H1 (cell line): ENCODE results near the gene ANKRD12. TPM values are rescaled to one million over a fixed set of nuclear protein-coding genes. Genes with fewer than 3 reads are reported as not detected.
A peak's percentile ranks its signal among the peaks of the same experiment; 100 is the strongest.

ENCODE experiments used
- CTCF ChIA-PET: fragments of 300-600 bp; sonication (Branson Sonifier 250); formaldehyde crosslinking; loops from one replicate; lab custom pipeline; 2021; ENCODE audit not compliant: partially characterized antibody; lab: Charles Lee
- POLR2A ChIA-PET: fragments of 300-600 bp; sonication (Branson Sonifier 250); formaldehyde crosslinking; loops from one replicate; lab custom pipeline; 2021; ENCODE audit warnings: inconsistent platforms; ENCODE audit not compliant: partially characterized antibody; lab: Charles Lee
- DNase-seq, 2 experiments: peaks; one replicate each; pipeline versions ENCODE4 v3.0.0 to v3.0.0-alpha.2; 2010 to 2022; ENCODE audit warnings: low spot score in 2 of 2, low read depth in 1 of 2, mixed read lengths in 1 of 2
- FAIRE-seq: peaks from 2 replicates; lab custom pipeline; 2011; peaks lifted over from hg19 to GRCh38; lab: Jason Lieb, UNC
- H2AFZ ChIP-seq: 2 replicates; pipeline ENCODE4 v1.8.1; 2012; ENCODE audit warnings: low read length, inconsistent platforms
- H2AK5ac ChIP-seq: 2 replicates; pipeline ENCODE4 v1.6.1; 2013; ENCODE audit warnings: low read depth, low read length
- H2BK120ac ChIP-seq: replicated peaks from 2 replicates; pipeline ENCODE3; 2013; ENCODE audit warnings: low read depth, low read length, inconsistent platforms
- H2BK12ac ChIP-seq: 2 replicates; pipeline ENCODE4 v1.6.1; 2013; ENCODE audit warnings: low read depth, low read length
- H2BK15ac ChIP-seq: 2 replicates; pipeline ENCODE4 v1.6.1; 2013; ENCODE audit warnings: low read length
- H2BK20ac ChIP-seq: 2 replicates; pipeline ENCODE4 v1.6.1; 2013; ENCODE audit warnings: low read length
- H2BK5ac ChIP-seq: 2 replicates; pipeline ENCODE4 v1.6.1; 2013; ENCODE audit warnings: low read depth, low read length
- H3K14ac ChIP-seq: 2 replicates; pipeline ENCODE4 v1.6.1; 2013; ENCODE audit warnings: inconsistent platforms; ENCODE audit not compliant: insufficient read length
- H3K18ac ChIP-seq: 2 replicates; pipeline ENCODE4 v1.6.1; 2013; ENCODE audit warnings: low read length; ENCODE audit errors: extremely low read depth
- H3K23ac ChIP-seq: 2 replicates; pipeline ENCODE4 v1.6.1; 2013; ENCODE audit warnings: inconsistent platforms; ENCODE audit not compliant: insufficient read length
- H3K23me2 ChIP-seq: 2 replicates; pipeline ENCODE4 v1.6.1; 2013; ENCODE audit warnings: low read depth, low read length
- H3K27ac ChIP-seq: 2 replicates; pipeline ENCODE4 v1.6.1; 2011; ENCODE audit warnings: low read depth, low read length, inconsistent platforms
- H3K27me3 ChIP-seq, 4 experiments: replicated peaks in 1 of 4; 1 replicate in 1 of 4; 2 replicates in 3 of 4; pipeline versions ENCODE4 v1.6.1 to v1.8.1; 2011 to 2013; ENCODE audit warnings: low read length in 3 of 4, mild to moderate bottlenecking in 3 of 4, inconsistent platforms in 2 of 4, mixed read lengths in 2 of 4, moderate library complexity in 1 of 4; ENCODE audit not compliant: control insufficient read depth in 3 of 4, insufficient read depth in 3 of 4; ENCODE audit errors: extremely low read depth in 1 of 4
- H3K36me3 ChIP-seq, 4 experiments: 2 replicates each; pipeline versions ENCODE4 v1.6.1 to v1.8.1; 2011 to 2013; ENCODE audit warnings: mild to moderate bottlenecking in 4 of 4, low read length in 3 of 4, moderate library complexity in 2 of 4, control low read depth in 1 of 4, inconsistent platforms in 1 of 4; ENCODE audit not compliant: insufficient read depth in 4 of 4, control insufficient read depth in 2 of 4
- H3K4ac ChIP-seq: replicated peaks from 2 replicates; pipeline ENCODE3; 2013; ENCODE audit warnings: low read length, low read depth, mixed read lengths, inconsistent platforms; ENCODE audit not compliant: insufficient read length
- H3K4me1 ChIP-seq, 4 experiments: replicated peaks in 1 of 4; 1 replicate in 1 of 4; 2 replicates in 3 of 4; pipeline versions ENCODE4 v1.6.1 to v1.8.1; 2011 to 2013; ENCODE audit warnings: low read length in 3 of 4, inconsistent platforms in 2 of 4, mixed read lengths in 1 of 4; ENCODE audit not compliant: insufficient read depth in 4 of 4, control insufficient read depth in 3 of 4
- H3K4me2 ChIP-seq, 2 experiments: 2 replicates each; pipeline versions ENCODE4 v1.6.1 to v1.8.1; 2011 to 2013; ENCODE audit warnings: low read depth in 2 of 2, low read length in 2 of 2, control low read depth in 1 of 2, inconsistent platforms in 1 of 2, mild to moderate bottlenecking in 1 of 2; ENCODE audit not compliant: insufficient read depth in 1 of 2
- H3K4me3 ChIP-seq, 4 experiments: fragments of 200-600, 300-600 bp in 1 of 4; sonication (generic), shearing (Covaris generic), sonication (Bioruptor Twin) in 1 of 4; 2 replicates each; pipeline versions ENCODE4 v1.5.1 to v1.8.1; 2011 to 2016; ENCODE audit warnings: low read length in 4 of 4, low read depth in 3 of 4, control low read depth in 2 of 4, inconsistent platforms in 2 of 4, mild to moderate bottlenecking in 2 of 4, mixed read lengths in 1 of 4, moderate library complexity in 1 of 4; ENCODE audit not compliant: insufficient read depth in 2 of 4; ENCODE audit errors: extremely low read depth in 1 of 4
- H3K56ac ChIP-seq: replicated peaks from 2 replicates; pipeline ENCODE3; 2013; ENCODE audit warnings: low read depth, mild to moderate bottlenecking, mixed read lengths, low read length, inconsistent platforms; ENCODE audit not compliant: insufficient read length
- H3K79me1 ChIP-seq: 2 replicates; pipeline ENCODE4 v1.6.1; 2013; ENCODE audit warnings: low read depth, low read length, control low read depth
- H3K79me2 ChIP-seq, 2 experiments: 2 replicates each; pipeline versions ENCODE4 v1.6.1 to v1.8.1; 2012 to 2013; ENCODE audit warnings: low read length in 2 of 2, mild to moderate bottlenecking in 2 of 2, inconsistent platforms in 1 of 2; ENCODE audit not compliant: insufficient read depth in 2 of 2, control insufficient read depth in 1 of 2
- H3K9ac ChIP-seq, 4 experiments: replicated peaks in 1 of 4; 1 replicate in 1 of 4; 2 replicates in 3 of 4; pipeline versions ENCODE4 v1.6.1 to v1.8.1; 2011 to 2013; ENCODE audit warnings: low read depth in 3 of 4, low read length in 3 of 4, control low read depth in 2 of 4, mild to moderate bottlenecking in 2 of 4, moderate library complexity in 2 of 4, inconsistent platforms in 1 of 4; ENCODE audit errors: extremely low read depth in 1 of 4
- H3K9me3 ChIP-seq, 2 experiments: 2 replicates each; pipeline versions ENCODE4 v1.6.1 to v1.8.1; 2012 to 2013; ENCODE audit warnings: mild to moderate bottlenecking in 2 of 2, moderate library complexity in 2 of 2, control low read depth in 1 of 2, inconsistent platforms in 1 of 2, low read depth in 1 of 2, low read length in 1 of 2, mixed read lengths in 1 of 2; ENCODE audit not compliant: insufficient read depth in 2 of 2
- H4K20me1 ChIP-seq, 2 experiments: replicated peaks in 1 of 2; 2 replicates each; pipeline versions ENCODE3 to v1.8.1; 2011 to 2013; ENCODE audit warnings: inconsistent platforms in 2 of 2, low read length in 2 of 2, mild to moderate bottlenecking in 1 of 2; ENCODE audit not compliant: insufficient read depth in 2 of 2, control insufficient read depth in 1 of 2
- H4K5ac ChIP-seq: 2 replicates; pipeline ENCODE4 v1.6.1; 2013; ENCODE audit warnings: low read length, low read depth, mixed read lengths, inconsistent platforms; ENCODE audit not compliant: insufficient read length
- H4K8ac ChIP-seq: 2 replicates; pipeline ENCODE4 v1.8.0; 2013; ENCODE audit warnings: mild to moderate bottlenecking, moderate library complexity, low read length, inconsistent platforms; ENCODE audit not compliant: insufficient read depth; ENCODE audit errors: extremely low read depth
- H4K91ac ChIP-seq: replicated peaks from 2 replicates; pipeline ENCODE3; 2013; ENCODE audit warnings: low read length, mixed read lengths, inconsistent platforms; ENCODE audit not compliant: insufficient read length
- CEBPB ChIP-seq: IDR thresholded peaks from 2 replicates; pipeline ENCODE4 v1.6.1; 2012; ENCODE audit warnings: low read depth, low read length
- NANOG ChIP-seq: IDR thresholded peaks from 2 replicates; pipeline ENCODE4 v1.6.1; 2011; ENCODE audit warnings: low read length, low read depth, mild to moderate bottlenecking, inconsistent platforms; ENCODE audit not compliant: insufficient read depth, poor library complexity, severe bottlenecking
- WGBS, 2 experiments: shearing (Covaris generic) in 1 of 2; methylation state at CpG; one replicate each; pipeline versions ENCODE4 v1.1.6 to v1.1.7; 2013 to 2015; ENCODE audit warnings: low lambda C conversion rate in 2 of 2, mixed read lengths in 2 of 2, inconsistent platforms in 1 of 2, low coverage in 1 of 2, missing lambda C conversion rate in 1 of 2; ENCODE audit not compliant: insufficient replicate concordance in 2 of 2, insufficient coverage in 1 of 2, insufficient read length in 1 of 2; ENCODE audit errors: extremely low coverage in 1 of 2, missing lambda C conversion rate in 1 of 2; 5-methylcytosine and 5-hydroxymethylcytosine counted together
- polyA plus RNA-seq, 7 experiments: library from polyadenylated mRNA; depleted of rRNA in 3 of 7; stranded (reverse) in 5 of 7; unstranded in 2 of 7; fragments of >200 nt in 5 of 7; fragments of 200-250 nt in 2 of 7; gene quantifications; 1 replicate in 5 of 7; 2 replicates in 1 of 7; 4 replicates in 1 of 7; pipeline versions ENCODE4 v1.2.1 to v1.2.3, GENCODE V29; 2011 to 2013; ENCODE audit warnings: missing spikeins in 2 of 7, mixed read lengths in 2 of 7
- total RNA-seq: library from RNA; stranded (reverse); fragmentation: NEBNext Ultra II Directional; extraction: Animal tissue kit (Norgen Biotek cat#: 25700); gene quantifications from 2 replicates; pipeline ENCODE4 v1.2.1, GENCODE V29; 2021

The ANKRD12 gene
- total and polyA plus RNA-seq, 2 of the 8 experiments (the other 6 are each of a cell fraction or from before 2014, with no cell fraction given): 2.6 to 37.9 TPM

DNA sequence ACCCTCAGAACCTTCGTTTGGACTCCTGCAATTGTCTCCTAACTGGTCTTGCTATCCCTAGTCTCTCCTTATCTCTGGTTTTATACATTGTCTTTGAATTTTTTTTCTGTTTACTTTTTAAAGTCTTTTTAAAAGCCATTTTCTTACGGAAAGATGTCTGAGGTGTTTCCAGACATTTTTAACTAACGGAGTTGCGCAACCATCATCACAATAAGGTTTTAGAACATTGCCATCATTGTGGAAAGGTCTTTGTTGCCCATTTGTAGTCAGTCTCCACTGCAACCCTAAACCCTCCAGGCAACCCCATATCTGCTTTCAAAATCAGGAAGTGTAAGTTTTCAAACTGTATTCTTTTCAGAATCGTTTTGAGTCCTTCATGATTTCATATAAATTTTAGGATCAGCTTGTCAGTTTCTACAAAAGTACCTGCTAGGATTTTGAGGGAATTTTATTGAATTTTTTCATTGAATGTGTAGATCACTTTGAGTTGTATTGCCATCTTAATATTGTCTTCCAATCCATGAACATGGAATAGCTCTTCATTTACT lies 46.3 kb downstream of the ANKRD12 start:
- H3K9ac ChIP-seq: no peak overlapping the region
- H3K9me3 ChIP-seq: no peaks in the 10 kb centered on the region
- 71% methylated on average over 5 of the region's 5 CpGs; no CpG with 5 or more reads in 1 of the 2 experiments for WGBS, 2 experiments
- H3K27me3 ChIP-seq: no peaks in the 10 kb centered on the region
- peaks cover 2% of the 10 kb centered on the region in 2 experiments for H4K20me1 ChIP-seq
- no peak overlapping the region for H2BK120ac ChIP-seq
- CTCF ChIA-PET: no interaction called here
- no peak for DNase-seq
- H3K23ac ChIP-seq: no peak overlapping the region
- H3K79me2 ChIP-seq: peaks cover 0 to 29% of the 10 kb centered on the region in 2 experiments; a peak in 2 of 4 replicates
- H4K8ac ChIP-seq: no peak overlapping the region
- H4K5ac ChIP-seq: no peak overlapping the region
- no peak overlapping the region for H3K14ac ChIP-seq
- no peaks in the 10 kb centered on the region for H3K79me1 ChIP-seq
- H3K4me3 ChIP-seq: no peak overlapping the region
- no peaks in the 10 kb centered on the region; a peak in 1 of 8 replicates for H3K36me3 ChIP-seq
- no peak overlapping the region for H3K4ac ChIP-seq
- H2BK20ac ChIP-seq: no peak overlapping the region
- no peak overlapping the region for H2AK5ac ChIP-seq
- TF ChIP-seq CEBPB (peak; percentile 90), NANOG (no peak)
- no peak overlapping the region for H4K91ac ChIP-seq
- no peaks in the 10 kb centered on the region for H3K4me1 ChIP-seq
- H3K4me2 ChIP-seq: no peak overlapping the region
- no peaks in the 10 kb centered on the region for H3K23me2 ChIP-seq
- no peak overlapping the region for H2BK5ac ChIP-seq
- POLR2A ChIA-PET: no interaction called here
- no peak overlapping the region for H2BK15ac ChIP-seq
- H3K18ac ChIP-seq: no peak overlapping the region
- no peak overlapping the region for H2BK12ac ChIP-seq
- no peak for FAIRE-seq
- H3K56ac ChIP-seq: no peak overlapping the region
- no peak overlapping the region for H3K27ac ChIP-seq
- no peak overlapping the region for H2AFZ ChIP-seq
